GM18502 (cell line): ENCODE measurements around the gene RNF181.
"Not testable (repeated sequence)": the region's sequence is repeated elsewhere in the genome, so short reads cannot be mapped to it uniquely, and the experiment has no call there.

Source experiments
- ATAC-seq: cut with Tn5 transposase; IDR thresholded peaks from one replicate; pipeline ENCODE4 v1.9.1; 2021; ENCODE audit warnings: mild to moderate bottlenecking; ENCODE audit not compliant: unreplicated experiment, poor library complexity

RNF181 gene

DNA sequence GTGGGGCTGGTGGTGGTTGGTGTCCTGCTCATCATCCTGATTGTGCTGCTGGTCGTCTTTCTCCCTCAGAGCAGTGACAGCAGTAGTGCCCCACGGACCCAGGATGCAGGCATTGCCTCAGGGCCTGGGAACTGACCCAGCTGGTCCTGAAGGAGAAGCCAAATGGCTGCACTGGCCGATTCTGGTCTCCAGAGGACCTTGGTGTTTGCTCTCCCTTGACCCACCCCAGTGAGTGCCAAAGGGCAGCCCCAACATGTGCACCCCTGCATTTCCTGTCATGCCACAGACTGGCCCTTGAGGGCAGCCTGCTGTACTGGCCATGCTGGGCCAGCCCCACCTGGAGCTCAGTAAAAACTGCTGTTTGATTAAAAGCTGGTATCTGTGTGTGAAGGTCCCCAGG, 2.5 kb upstream of the RNF181 start:
- no peak for ATAC-seq

- ATAC-seq = no peak
These were observed 737 bp upstream of the RNF181 start for GRCh38 chr2:85594715-85595300.

GRCh38 chr2:85596026-85596333, 435 bp downstream of the RNF181 start:
- no peak for ATAC-seq

DNA sequence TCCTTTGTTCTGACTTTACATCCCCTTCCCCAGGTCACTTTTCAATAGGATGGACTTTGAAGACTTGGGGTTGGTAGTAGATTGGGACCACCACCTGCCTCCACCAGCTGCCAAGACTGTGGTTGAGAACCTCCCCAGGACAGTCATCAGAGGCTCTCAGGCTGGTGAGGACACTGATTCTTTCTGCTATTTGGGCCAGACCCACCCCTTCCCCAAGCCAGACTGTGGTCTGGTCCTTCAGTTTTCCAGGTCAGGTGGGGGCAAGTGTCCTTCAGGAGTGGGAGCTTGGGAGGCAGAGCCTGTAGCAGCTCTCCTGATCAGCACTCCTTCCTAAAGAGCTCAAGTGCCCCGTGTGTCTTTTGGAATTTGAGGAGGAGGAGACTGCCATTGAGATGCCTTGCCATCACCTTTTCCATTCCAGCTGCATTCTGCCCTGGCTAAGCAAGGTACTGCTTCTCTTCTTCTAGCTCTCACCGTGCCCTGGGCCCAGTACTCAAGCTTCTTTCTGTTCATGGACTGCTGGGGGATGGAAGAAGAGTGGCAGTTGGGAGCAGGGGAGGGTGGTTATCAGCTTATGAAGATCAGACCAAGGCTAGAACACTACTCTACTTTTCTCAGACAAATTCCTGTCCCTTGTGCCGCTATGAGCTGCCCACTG, 1.1 kb downstream of the RNF181 start:
- no peak for ATAC-seq

GRCh38 chr2:85597241-85597640, 1.7 kb downstream of the RNF181 start:
- no peak for ATAC-seq

GRCh38 chr2:85598594-85599340, 3.2 kb downstream of the RNF181 start:
- no peak for ATAC-seq

GRCh38 chr2:85599468-85600234, 4.1 kb downstream of the RNF181 start:
- no peak for ATAC-seq

DNA sequence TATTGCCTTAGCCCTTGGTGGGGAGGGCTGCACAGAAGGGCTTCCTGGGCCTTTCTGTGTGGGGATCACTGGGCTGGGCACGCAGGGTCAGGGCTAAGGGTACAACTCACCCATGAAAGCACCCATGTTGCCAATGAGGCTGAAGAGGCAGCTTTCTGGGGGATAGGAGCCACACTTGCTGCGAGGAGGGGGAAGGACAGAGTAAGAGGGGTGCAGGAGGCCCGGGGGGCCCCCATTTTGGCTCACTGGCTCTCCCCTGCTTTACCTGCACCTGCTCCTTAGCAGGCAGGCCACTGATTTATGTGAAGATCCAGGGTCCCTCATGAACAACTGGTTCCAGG, 4.7 kb downstream of the RNF181 start:
- no peak for ATAC-seq

- no peak for ATAC-seq
These were observed 5.6 kb downstream of the RNF181 start for GRCh38 chr2:85600951-85601770.

GRCh38 chr2:85601771-85602475, 6.4 kb downstream of the RNF181 start:
- peak; percentile 46 for ATAC-seq

DNA sequence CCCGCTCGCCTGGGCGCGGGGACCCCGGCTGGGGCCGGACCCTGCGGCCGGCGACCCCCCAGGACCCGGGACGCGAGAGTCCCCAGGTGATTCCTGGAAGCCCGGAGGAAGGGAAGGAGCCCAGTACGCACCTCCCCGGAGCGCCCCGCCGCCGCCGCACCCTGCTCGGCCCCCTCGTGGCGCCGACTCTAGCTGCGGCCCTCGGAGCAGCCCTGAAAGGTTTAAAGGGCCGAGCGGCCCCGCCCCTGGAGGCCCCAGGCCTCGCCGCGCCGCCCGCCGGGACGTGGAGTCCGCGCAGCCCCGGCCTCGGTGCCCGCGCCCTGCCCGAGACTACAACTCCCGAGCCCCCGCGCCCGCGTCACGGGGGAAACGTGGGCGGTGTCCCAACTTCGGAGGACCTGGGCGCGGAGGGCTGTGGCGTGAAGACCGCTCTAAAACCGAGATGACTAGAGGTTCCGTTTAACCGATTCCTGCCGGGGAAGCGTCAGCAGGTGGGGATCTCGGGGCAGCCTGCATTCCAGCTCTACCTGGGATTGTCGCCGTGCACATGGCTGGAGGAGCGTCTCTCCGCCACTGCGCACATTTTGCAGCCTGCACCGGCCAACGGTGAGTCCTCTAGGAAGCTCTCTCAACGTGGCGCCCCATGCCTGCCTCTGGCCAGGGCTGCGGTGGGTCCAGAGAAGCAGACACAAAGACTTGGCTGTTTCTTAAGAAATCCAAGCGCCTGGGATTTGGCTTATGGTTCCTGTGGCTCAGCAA, 7.1 kb downstream of the RNF181 start, which contains the start of gene TMEM150A:
Gene TMEM150A (minus strand): TSS at position 223 of the 759 bp plus-strand sequence. CDS start 750 bp downstream, outside the sequence.
- peak; percentile 96 for ATAC-seq

DNA sequence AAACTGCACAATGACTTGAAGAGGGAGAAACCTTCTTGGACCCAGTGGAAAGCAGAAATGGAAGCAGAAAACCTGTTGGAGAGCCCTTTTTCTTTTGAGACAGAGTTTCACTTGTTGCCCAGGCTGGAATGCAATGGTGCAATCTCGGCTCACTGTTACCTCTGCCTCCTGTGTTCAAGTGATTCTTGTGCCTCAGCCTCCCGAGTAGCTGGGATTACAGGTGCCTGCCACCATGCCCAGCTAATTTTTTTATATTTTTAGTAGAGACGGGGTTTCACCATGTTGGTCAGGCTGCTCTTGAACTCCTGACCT, 8.5 kb downstream of the RNF181 start:
- not testable (repeated sequence) for ATAC-seq

GRCh38 chr2:85604568-85605339, 9.2 kb downstream of the RNF181 start:
- ATAC-seq = no peak

DNA sequence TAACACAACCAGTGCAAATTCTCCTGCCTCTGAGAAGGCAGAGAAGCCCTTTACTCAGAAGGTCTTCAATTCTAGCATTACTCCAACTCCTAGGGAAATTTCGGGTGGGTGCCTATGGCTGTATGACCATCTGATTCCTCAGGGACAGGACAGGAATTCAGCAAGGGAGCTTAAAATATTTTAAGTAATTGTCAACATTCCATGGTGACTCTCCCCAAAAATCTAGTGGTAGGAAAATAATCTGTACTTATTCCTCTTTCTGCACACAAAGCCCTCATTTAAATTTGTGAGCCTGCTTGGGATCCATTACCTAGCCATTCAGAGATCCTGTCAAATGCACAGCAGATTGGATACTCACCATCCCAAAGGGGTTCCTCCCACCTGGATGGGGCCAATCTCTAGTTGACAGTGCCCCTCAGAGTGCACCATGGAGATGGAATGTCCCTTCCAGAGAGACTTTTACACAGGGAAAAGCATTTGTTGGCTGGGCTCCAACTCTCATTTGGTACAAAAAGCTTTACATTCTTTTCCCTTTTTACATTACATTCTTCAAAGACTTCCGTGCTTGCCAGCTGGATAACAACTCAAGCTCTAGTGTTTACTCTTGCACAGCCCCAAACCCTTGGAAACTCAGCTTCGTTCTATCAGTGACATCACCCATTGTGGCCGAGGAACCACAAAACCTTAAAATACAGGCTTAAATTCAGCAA, 10.0 kb downstream of the RNF181 start:
- ATAC-seq = no peak

GRCh38 chr2:85606116-85606455, 10.5 kb downstream of the RNF181 start:
- ATAC-seq = no peak

GRCh38 chr2:85607268-85608215, 12.0 kb downstream of the RNF181 start:
- no peak for ATAC-seq

GRCh38 chr2:85611217-85611704, 15.7 kb downstream of the RNF181 start:
- no peak for ATAC-seq
